ENCODE measurements around the gene SLC25A45. TPM values are rescaled to one million over a fixed set of nuclear protein-coding genes. Genes with fewer than 3 reads are reported as not detected.

The SLC25A45 gene
- total and polyA plus RNA-seq, 2 experiments from 2014 or later = 0.10 to 0.74 TPM

DNA sequence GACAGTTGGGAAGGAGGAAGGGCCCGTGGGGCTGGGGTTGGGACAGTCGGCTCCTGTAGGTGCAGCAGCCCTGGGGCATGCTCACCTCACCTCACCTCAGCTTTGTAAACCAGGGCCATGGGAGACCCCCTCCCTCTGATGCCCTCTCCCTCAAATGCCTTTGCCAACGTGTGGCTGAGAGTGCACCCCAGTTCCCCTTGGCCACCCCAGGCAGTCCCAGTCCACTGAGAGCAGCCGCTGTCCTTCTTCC lies 35.9 kb upstream of the SLC25A45 start:
- Mint-ChIP-seq H3K27me3 (ENCODE audit: insufficient read depth, low read depth, poor library complexity) (peaks cover 37% of the 10 kb centered on the region), H3K4me3 (peak overlapping the region; percentile 58), H3K27ac (peak overlapping the region; percentile 100), H3K4me1 (peaks cover 64% of the 10 kb centered on the region), H3K36me3 (ENCODE audit: low read depth) (no peaks in the 10 kb centered on the region; the same call in 2 of the 3 replicates), H3K9me3 (no peaks in the 10 kb centered on the region; the same call in 2 of the 3 replicates)
- H3K4me2 ChIP-seq = peak overlapping the region; percentile 59
- H3K4me1 ChIP-seq (ENCODE audit: insufficient read depth) = peaks cover 61% of the 10 kb centered on the region
- TF ChIP-seq ZNF114 (CRISPR knock-in tag; IDR thresholded peaks at IDR 0.05) (no peak), CREB1 (CRISPR knock-in tag; IDR thresholded peaks at IDR 0.05; ENCODE audit: low read depth) (no peak), POLR2AphosphoS5 (IDR thresholded peaks at IDR 0.05; ENCODE audit: low read depth) (no peak)
- TF ChIP-seq, protein P1, sequence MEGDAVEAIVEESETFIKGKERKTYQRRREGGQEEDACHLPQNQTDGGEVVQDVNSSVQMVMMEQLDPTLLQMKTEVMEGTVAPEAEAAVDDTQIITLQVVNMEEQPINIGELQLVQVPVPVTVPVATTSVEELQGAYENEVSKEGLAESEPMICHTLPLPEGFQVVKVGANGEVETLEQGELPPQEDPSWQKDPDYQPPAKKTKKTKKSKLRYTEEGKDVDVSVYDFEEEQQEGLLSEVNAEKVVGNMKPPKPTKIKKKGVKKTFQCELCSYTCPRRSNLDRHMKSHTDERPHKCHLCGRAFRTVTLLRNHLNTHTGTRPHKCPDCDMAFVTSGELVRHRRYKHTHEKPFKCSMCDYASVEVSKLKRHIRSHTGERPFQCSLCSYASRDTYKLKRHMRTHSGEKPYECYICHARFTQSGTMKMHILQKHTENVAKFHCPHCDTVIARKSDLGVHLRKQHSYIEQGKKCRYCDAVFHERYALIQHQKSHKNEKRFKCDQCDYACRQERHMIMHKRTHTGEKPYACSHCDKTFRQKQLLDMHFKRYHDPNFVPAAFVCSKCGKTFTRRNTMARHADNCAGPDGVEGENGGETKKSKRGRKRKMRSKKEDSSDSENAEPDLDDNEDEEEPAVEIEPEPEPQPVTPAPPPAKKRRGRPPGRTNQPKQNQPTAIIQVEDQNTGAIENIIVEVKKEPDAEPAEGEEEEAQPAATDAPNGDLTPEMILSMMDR (conservative IDR thresholded peaks at IDR 0.05; ENCODE audit: low read depth in 2 of 2) = no peak
- TF ChIP-seq, protein P2, sequence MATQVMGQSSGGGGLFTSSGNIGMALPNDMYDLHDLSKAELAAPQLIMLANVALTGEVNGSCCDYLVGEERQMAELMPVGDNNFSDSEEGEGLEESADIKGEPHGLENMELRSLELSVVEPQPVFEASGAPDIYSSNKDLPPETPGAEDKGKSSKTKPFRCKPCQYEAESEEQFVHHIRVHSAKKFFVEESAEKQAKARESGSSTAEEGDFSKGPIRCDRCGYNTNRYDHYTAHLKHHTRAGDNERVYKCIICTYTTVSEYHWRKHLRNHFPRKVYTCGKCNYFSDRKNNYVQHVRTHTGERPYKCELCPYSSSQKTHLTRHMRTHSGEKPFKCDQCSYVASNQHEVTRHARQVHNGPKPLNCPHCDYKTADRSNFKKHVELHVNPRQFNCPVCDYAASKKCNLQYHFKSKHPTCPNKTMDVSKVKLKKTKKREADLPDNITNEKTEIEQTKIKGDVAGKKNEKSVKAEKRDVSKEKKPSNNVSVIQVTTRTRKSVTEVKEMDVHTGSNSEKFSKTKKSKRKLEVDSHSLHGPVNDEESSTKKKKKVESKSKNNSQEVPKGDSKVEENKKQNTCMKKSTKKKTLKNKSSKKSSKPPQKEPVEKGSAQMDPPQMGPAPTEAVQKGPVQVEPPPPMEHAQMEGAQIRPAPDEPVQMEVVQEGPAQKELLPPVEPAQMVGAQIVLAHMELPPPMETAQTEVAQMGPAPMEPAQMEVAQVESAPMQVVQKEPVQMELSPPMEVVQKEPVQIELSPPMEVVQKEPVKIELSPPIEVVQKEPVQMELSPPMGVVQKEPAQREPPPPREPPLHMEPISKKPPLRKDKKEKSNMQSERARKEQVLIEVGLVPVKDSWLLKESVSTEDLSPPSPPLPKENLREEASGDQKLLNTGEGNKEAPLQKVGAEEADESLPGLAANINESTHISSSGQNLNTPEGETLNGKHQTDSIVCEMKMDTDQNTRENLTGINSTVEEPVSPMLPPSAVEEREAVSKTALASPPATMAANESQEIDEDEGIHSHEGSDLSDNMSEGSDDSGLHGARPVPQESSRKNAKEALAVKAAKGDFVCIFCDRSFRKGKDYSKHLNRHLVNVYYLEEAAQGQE (IDR thresholded peaks at IDR 0.05; ENCODE audit: unreplicated experiment) = no peak
- TF ChIP-seq, protein P3, sequence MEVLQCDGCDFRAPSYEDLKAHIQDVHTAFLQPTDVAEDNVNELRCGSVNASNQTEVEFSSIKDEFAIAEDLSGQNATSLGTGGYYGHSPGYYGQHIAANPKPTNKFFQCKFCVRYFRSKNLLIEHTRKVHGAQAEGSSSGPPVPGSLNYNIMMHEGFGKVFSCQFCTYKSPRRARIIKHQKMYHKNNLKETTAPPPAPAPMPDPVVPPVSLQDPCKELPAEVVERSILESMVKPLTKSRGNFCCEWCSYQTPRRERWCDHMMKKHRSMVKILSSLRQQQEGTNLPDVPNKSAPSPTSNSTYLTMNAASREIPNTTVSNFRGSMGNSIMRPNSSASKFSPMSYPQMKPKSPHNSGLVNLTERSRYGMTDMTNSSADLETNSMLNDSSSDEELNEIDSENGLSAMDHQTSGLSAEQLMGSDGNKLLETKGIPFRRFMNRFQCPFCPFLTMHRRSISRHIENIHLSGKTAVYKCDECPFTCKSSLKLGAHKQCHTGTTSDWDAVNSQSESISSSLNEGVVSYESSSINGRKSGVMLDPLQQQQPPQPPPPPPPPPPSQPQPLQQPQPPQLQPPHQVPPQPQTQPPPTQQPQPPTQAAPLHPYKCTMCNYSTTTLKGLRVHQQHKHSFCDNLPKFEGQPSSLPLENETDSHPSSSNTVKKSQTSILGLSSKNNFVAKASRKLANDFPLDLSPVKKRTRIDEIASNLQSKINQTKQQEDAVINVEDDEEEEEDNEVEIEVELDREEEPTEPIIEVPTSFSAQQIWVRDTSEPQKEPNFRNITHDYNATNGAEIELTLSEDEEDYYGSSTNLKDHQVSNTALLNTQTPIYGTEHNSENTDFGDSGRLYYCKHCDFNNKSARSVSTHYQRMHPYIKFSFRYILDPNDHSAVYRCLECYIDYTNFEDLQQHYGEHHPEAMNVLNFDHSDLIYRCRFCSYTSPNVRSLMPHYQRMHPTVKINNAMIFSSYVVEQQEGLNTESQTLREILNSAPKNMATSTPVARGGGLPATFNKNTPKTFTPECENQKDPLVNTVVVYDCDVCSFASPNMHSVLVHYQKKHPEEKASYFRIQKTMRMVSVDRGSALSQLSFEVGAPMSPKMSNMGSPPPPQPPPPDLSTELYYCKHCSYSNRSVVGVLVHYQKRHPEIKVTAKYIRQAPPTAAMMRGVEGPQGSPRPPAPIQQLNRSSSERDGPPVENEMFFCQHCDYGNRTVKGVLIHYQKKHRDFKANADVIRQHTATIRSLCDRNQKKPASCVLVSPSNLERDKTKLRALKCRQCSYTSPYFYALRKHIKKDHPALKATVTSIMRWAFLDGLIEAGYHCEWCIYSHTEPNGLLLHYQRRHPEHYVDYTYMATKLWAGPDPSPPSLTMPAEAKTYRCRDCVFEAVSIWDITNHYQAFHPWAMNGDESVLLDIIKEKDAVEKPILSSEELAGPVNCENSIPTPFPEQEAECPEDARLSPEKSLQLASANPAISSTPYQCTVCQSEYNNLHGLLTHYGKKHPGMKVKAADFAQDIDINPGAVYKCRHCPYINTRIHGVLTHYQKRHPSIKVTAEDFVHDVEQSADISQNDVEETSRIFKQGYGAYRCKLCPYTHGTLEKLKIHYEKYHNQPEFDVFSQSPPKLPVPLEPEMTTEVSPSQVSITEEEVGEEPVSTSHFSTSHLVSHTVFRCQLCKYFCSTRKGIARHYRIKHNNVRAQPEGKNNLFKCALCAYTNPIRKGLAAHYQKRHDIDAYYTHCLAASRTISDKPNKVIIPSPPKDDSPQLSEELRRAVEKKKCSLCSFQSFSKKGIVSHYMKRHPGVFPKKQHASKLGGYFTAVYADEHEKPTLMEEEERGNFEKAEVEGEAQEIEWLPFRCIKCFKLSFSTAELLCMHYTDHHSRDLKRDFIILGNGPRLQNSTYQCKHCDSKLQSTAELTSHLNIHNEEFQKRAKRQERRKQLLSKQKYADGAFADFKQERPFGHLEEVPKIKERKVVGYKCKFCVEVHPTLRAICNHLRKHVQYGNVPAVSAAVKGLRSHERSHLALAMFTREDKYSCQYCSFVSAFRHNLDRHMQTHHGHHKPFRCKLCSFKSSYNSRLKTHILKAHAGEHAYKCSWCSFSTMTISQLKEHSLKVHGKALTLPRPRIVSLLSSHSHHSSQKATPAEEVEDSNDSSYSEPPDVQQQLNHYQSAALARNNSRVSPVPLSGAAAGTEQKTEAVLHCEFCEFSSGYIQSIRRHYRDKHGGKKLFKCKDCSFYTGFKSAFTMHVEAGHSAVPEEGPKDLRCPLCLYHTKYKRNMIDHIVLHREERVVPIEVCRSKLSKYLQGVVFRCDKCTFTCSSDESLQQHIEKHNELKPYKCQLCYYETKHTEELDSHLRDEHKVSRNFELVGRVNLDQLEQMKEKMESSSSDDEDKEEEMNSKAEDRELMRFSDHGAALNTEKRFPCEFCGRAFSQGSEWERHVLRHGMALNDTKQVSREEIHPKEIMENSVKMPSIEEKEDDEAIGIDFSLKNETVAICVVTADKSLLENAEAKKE (CRISPR knock-in tag; IDR thresholded peaks at IDR 0.05) = no peak
- peak overlapping the region; percentile 15; the same call in 1 of the 2 replicates for H3K4me3 ChIP-seq
- no peaks in the 10 kb centered on the region for H4K20me1 ChIP-seq (replicated peaks; ENCODE audit: insufficient read depth)
- DNase-seq (ENCODE audit: low spot score) (no peak), ATAC-seq (no peak; the same call in 2 of the 3 replicates)
- no peaks in the 10 kb centered on the region for H3K9me2 ChIP-seq (ENCODE audit: insufficient read depth)
- H3K36me3 ChIP-seq (ENCODE audit: insufficient read depth) = no peaks in the 10 kb centered on the region
- peak overlapping the region; percentile 93 for H3K27ac ChIP-seq (ENCODE audit: low read depth)
- peaks cover 3% of the 10 kb centered on the region; the same call in 1 of the 2 replicates for H3K79me2 ChIP-seq (replicated peaks; ENCODE audit: insufficient read depth)
- H3F3A ChIP-seq (replicated peaks; ENCODE audit: low read depth) = peaks cover 34% of the 10 kb centered on the region
- no peak overlapping the region for H2AFZ ChIP-seq
- H3K27me3 ChIP-seq (ENCODE audit: insufficient read depth) = no peaks in the 10 kb centered on the region

All from GM23338 (cell line).